ENCODE results near the gene IRF2. TPM values are rescaled to one million over a fixed set of nuclear protein-coding genes. Genes with fewer than 3 reads are reported as not detected.

Gene IRF2
- total and polyA plus RNA-seq, 2 donors from 2014 or later: 16.8 to 42.8 TPM

- peak overlapping the region; percentile 97 to 99 for H3K27ac ChIP-seq (ENCODE audit: low read depth in 2 of 2, low read length in 2 of 2)
- peak overlapping the region; percentile 87 to 98 (median 88) for H3K4me3 ChIP-seq (ENCODE audit: low read length in 3 of 3)
- no peaks in the 10 kb centered on the region for H3K27me3 ChIP-seq (ENCODE audit: control insufficient read depth, insufficient read depth, low read length)
- H3K9ac ChIP-seq (ENCODE audit: low read length in 3 of 3): peak overlapping the region; percentile 46 to 98 (median 77)
- H3K4me1 ChIP-seq (ENCODE audit: control insufficient read depth in 2 of 3, insufficient read depth in 2 of 3, low read depth in 1 of 3, low read length in 3 of 3): peaks cover 0 to 20% (median 19%) of the 10 kb centered on the region in 3 donors
- TF ChIP-seq CTCF (IDR thresholded peaks at IDR 0.05; ENCODE audit: borderline replicate concordance, extremely low read depth, insufficient read depth): no peak
- intact Hi-C loops (cut with DNase I): no loop called here
- H3K9me3 ChIP-seq (ENCODE audit: control insufficient read depth in 2 of 3, insufficient read depth in 1 of 3, low read length in 3 of 3): no peaks in the 10 kb centered on the region
- H3K36me3 ChIP-seq (ENCODE audit: control insufficient read depth in 2 of 3, insufficient read depth in 3 of 3, low read length in 3 of 3): no peaks in the 10 kb centered on the region
- FAIRE-seq: no peak
- no peak for DNase-seq
These were observed 1.1 kb upstream of the IRF2 start for GRCh38 chr4:184475498-184475897.

GRCh38 chr4:184475096-184475461 is 729 bp upstream of the IRF2 start:
- Histone ChIP-seq H3K27ac (ENCODE audit: low read depth in 2 of 2, low read length in 2 of 2) (peak overlapping the region; percentile 97 to 99), H3K9ac (ENCODE audit: low read length in 3 of 3) (peak overlapping the region; percentile 46 to 98 (median 77)), H3K4me3 (ENCODE audit: low read length in 3 of 3) (peak overlapping the region; percentile 87 to 98 (median 88)), H3K36me3 (ENCODE audit: control insufficient read depth in 2 of 3, insufficient read depth in 3 of 3, low read length in 3 of 3) (no peaks in the 10 kb centered on the region), H3K9me3 (ENCODE audit: control insufficient read depth in 2 of 3, insufficient read depth in 1 of 3, low read length in 3 of 3) (no peaks in the 10 kb centered on the region), H3K4me1 (ENCODE audit: control insufficient read depth in 2 of 3, insufficient read depth in 2 of 3, low read depth in 1 of 3, low read length in 3 of 3) (peaks cover 0 to 22% (median 20%) of the 10 kb centered on the region in 3 donors), H3K27me3 (ENCODE audit: control insufficient read depth, insufficient read depth, low read length) (no peaks in the 10 kb centered on the region)
- no peak for TF ChIP-seq CTCF (IDR thresholded peaks at IDR 0.05; ENCODE audit: borderline replicate concordance, extremely low read depth, insufficient read depth)
- DNase-seq: peak in 3 of 5 donors; percentile 80 to 83 (median 83)
- intact Hi-C loops (cut with DNase I): no loop called here
- FAIRE-seq: no peak

GRCh38 chr4:184473499-184474262 is 669 bp downstream of the IRF2 start:
- peak overlapping the region; percentile 94 to 99 for H3K27ac ChIP-seq (ENCODE audit: low read depth in 2 of 2, low read length in 2 of 2)
- intact Hi-C loops (cut with DNase I): no loop called here
- H3K4me3 ChIP-seq (ENCODE audit: low read length in 3 of 3): peak overlapping the region; percentile 94 to 100 (median 97)
- no peaks in the 10 kb centered on the region for H3K9me3 ChIP-seq (ENCODE audit: control insufficient read depth in 2 of 3, insufficient read depth in 1 of 3, low read length in 3 of 3)
- peaks cover 0 to 29% (median 20%) of the 10 kb centered on the region in 3 donors for H3K4me1 ChIP-seq (ENCODE audit: control insufficient read depth in 2 of 3, insufficient read depth in 2 of 3, low read depth in 1 of 3, low read length in 3 of 3)
- FAIRE-seq: no peak
- no peaks in the 10 kb centered on the region for H3K36me3 ChIP-seq (ENCODE audit: control insufficient read depth in 2 of 3, insufficient read depth in 3 of 3, low read length in 3 of 3)
- no peak for TF ChIP-seq CTCF (IDR thresholded peaks at IDR 0.05; ENCODE audit: borderline replicate concordance, extremely low read depth, insufficient read depth)
- no peaks in the 10 kb centered on the region for H3K27me3 ChIP-seq (ENCODE audit: control insufficient read depth, insufficient read depth, low read length)
- DNase-seq: peak in 4 of 5 donors; percentile 56 to 85 (median 68)
- peak overlapping the region; percentile 97 to 100 (median 97) for H3K9ac ChIP-seq (ENCODE audit: low read length in 3 of 3)
